ENCODE data around the gene GRAMD1B. TPM values are rescaled to one million over a fixed set of nuclear protein-coding genes. Genes with fewer than 3 reads are reported as not detected.

Gene GRAMD1B
- total RNA-seq, 1 donor from 2014 or later = 2.0 TPM

DNA sequence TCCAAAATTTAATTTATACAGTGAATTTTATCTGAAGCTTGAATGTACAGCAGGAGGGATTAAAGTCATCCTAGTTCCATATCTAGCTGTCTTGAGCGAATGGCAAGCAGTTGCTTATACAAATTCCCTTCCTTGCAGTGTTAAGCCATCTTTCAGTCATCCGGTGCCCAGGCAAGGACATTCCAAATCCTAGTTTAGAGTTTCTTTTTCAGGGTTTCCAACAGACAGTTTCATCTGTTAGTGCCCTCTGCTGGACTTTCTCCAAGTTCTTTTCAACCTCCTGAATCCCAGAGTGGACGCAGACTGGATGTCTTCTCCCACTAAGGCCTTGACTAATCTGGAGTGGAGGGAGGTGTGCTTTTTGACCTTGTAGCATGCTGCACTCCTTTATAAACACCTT is 45.4 kb downstream of the GRAMD1B start:
- peak; percentile 21 for DNase-seq (ENCODE audit: low read depth)

DNA sequence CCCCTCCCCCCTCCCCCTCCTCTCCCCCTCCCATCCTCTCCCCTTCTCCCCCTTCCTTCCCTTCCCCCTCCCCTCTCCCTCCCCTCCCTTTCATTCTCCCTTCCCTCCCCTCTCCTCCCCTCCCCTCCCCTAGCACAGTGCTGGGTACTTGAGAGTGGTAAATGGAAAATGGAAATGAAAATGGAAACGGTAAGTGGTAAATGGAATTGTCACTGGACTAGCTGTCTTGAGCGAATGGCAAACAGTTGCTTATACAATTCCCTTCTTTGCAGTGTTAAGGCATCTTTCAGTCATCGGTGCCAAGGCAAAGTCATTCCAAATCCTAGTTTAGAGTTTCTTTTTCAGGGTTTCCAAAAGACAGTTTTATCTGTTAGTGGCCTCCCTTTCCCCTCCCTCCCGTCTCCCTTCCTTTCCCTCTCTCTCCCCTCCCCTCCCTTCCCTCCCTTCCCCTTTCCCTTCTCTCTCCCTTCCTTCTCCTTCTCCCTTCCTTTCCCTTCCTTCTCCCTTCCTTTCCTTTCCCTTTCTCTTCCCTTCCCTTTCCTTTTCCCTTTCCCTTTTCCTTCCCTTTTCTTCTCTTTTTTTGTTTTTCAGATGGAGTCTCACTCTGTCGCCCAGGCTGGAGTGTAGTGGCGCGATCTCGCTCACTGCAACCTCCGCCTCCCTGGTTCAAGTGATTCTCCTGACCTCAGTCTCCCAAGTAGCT is 47.3 kb downstream of the GRAMD1B start:
- no peak for DNase-seq (ENCODE audit: low read depth)

- DNase-seq (ENCODE audit: low read depth) = peak; percentile 75
Measured at GRCh38 chr11:123478352-123478987, 48.4 kb downstream of the GRAMD1B start.

- DNase-seq (ENCODE audit: low read depth) = no peak
Measured at GRCh38 chr11:123479048-123479837, 49.2 kb downstream of the GRAMD1B start.

DNA sequence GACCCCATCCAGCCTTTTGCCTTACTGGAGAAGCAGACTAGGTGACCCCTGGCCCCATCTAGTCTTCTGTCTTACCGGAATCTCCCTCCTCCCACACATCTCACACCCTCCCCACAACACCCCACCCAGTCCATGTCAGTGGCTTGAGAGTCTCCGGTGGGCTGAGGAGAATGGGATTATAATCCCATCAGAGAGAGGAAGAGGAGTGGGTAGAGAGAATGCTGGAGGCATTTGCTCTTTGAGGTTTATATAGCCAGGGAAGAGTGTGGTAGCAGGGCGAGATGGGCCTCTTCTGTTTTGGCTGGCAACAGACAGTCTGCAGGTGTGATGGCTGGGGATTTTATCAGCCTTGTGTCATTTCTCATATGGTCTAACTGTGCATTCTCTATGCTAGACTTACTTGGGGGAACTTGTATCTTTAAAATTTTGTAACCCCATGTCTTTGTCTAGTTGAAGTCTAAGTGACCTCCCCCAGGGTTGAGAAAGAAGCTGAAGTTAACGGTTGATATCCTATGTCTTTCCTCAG is 50.3 kb downstream of the GRAMD1B start:
- no peak for DNase-seq (ENCODE audit: low read depth)

GRCh38 chr11:123480882-123481281 is 50.8 kb downstream of the GRAMD1B start:
- no peak for DNase-seq (ENCODE audit: low read depth)

DNA sequence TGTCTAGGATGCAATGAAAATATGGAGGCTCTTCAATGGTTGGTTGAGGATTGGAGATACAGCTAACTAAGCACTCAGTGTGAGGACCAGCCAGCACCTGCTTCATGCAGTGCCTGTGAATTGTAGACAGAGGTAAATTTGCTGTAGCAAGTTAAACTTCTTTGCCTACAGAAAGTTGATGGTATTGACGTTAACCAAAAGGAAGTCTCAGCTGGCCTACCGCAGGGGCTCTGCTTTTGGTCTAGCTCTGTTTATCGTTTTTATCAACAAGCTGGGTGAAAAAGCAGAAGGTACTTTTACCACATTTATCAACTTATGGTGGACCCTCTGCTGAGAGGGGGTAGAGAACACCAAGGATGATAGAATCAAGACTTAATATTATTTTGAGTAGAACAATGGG is 51.6 kb downstream of the GRAMD1B start:
- no peak for DNase-seq (ENCODE audit: low read depth)

DNA sequence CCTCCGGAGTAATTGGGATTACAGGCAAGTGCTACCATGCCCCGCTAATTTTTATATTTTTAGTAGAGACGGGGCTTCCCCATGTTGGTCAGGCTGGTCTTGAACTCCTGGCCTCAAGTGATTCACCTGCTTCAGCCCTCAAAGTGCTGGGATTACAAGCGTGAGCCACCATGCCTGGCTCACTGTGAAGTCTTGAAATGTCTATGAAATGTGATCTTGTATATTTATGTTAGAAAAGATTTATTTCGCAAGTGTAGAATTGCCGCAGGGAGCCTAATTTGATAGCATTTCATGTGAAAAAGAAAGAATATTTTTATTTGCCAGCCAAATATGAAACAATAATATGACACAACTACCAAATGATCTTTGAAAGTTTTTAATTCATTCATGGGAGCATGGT is 52.1 kb downstream of the GRAMD1B start:
- DNase-seq (ENCODE audit: low read depth) = no peak

GRCh38 chr11:123483058-123483457 is 53.0 kb downstream of the GRAMD1B start:
- DNase-seq (ENCODE audit: low read depth) = peak; percentile 31

DNA sequence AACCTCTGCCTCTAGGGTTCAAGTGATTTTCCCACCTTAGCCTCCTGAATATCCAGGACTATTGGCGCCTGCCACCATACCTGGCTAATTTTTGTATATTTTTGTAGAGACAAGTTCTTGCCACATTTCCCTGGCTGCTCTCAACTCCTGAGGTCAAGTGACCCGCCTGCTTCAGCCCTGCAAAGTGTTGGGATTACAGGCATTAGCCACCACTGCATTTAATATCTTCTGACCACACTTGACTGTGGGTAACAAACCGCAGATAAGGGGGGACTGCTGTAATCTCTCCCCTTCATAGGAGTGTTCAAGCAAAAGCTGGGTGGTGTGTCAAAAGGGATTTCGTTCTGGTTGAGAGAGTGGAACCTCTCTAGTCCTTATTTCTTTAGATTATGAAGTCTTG is 53.4 kb downstream of the GRAMD1B start:
- DNase-seq (ENCODE audit: low read depth) = no peak

DNA sequence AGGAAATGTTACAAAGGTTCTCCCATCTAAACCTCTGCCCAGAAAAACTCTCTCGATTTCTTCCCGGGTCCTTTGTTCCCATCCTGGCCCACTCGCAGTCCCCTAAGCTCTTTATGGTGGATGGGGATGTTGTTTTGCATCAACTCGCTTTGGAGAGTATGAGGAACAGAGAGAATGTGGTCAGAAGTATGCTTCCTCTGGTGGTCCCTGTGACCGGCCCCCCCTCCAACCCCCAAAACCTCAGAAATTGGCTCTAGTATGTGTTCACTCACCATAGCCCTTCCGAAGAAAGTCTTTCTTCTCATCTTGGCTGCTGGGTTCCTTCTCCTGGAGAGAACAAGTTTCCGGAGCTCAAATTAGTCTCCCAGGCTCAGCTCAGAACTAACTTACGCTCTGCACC is 54.4 kb downstream of the GRAMD1B start:
- no peak for DNase-seq (ENCODE audit: low read depth)

DNA sequence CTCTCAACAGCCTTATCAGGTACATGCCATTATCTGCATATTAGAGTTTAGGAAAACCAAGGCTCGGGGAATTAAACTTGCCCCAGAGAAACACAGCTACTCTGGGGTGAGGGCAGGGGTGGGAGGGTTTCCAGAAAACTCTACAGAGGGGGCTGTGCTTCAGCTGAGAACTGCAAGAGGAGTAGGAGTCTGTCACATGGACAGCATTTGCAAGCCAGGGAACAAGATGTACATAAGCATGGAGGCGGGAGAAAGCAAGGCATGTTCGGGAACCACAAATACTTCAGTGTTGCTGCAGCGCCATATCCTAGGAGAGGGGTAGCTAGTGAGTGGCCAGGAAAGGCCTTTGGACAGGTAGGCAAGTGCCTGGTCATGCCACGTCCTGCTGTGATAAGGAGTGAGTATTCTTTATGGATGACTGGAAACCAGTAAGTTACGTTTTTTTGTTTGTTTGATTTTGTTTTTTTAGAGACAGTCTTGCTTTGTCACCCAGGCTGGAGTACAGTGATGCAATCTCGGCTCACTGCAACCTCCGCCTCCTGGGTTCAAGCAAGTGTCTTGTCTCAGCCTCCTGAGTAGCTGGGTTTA is 57.2 kb downstream of the GRAMD1B start:
- DNase-seq (ENCODE audit: low read depth) = no peak

GRCh38 chr11:123490527-123490926 is 60.5 kb downstream of the GRAMD1B start:
- DNase-seq (ENCODE audit: low read depth) = no peak

DNA sequence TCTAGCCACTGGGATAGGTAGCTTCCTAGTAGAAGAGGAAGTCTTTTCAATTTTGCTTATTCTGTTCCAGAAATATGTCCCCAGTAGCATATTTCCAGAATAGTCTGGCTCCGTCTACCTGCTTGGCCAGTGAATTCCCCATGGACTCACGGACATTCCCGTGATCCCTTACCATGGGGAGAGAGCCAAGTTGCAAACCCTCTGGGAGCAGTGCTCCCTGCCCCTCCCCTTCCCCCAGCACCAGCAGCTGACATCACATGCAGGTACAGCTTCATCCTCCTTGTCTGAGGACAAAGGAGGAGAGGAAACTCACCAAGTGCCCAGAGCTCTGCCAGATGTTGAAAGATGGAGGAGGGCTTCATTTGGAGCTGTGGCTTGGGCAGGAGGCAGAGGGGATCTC is 61.2 kb downstream of the GRAMD1B start:
- DNase-seq (ENCODE audit: low read depth) = no peak

- DNase-seq (ENCODE audit: low read depth) = peak; percentile 11
Measured at GRCh38 chr11:123493349-123494063, 63.4 kb downstream of the GRAMD1B start.

GRCh38 chr11:123494195-123495050 is 64.4 kb downstream of the GRAMD1B start:
- peak; percentile 55 for DNase-seq (ENCODE audit: low read depth)

- no peak for DNase-seq (ENCODE audit: low read depth)
Measured at GRCh38 chr11:123504401-123504800, 74.3 kb downstream of the GRAMD1B start.

DNA sequence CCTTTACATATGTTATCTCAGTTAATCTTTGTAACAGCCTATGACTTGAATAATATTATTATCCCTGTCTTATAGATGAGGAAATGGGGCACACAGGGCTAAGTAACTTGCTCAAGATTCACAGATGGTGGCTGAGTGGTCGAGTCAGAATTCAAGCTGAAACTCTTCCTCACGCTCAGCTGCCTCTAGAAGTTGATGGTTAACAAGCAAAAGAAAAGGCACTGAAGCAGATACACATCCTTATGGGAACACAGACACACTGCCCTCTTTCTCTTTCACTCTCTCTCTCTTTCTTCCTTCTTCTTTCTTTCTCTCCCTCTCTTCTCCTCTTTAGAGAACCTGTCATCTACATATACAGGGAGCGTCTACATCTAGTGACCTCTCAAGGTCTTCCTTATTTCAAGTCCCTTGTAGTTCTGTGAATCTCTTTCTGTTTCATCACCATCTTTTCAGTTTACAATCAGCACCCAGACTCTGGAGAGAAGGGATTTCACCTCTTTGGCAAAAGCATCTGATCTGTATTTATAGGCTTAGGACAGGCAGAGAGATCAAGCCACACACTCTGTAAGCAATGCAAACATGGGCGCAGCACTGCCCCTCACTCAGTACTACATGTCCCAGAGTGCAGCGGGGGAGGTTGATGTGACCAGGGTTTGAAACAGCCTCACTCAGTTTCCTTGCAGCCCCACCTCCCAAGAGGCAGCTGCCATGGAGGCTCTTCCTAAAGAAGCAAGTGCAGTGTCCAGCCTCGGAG is 75.7 kb downstream of the GRAMD1B start:
- DNase-seq (ENCODE audit: low read depth) = peak; percentile 77

- DNase-seq (ENCODE audit: low read depth) = no peak
Measured at GRCh38 chr11:123507043-123507442, 77.0 kb downstream of the GRAMD1B start.
